ENCODE results near the gene LGALS12. TPM values are rescaled to one million over a fixed set of nuclear protein-coding genes. Genes with fewer than 3 reads are reported as not detected.

LGALS12 gene
- total and polyA plus RNA-seq, 2 donors (not counting 1 experiment from before 2014, with no cell fraction given), result 0.19 TPM; not detected in 1

- ATAC-seq (ENCODE audit: low read depth) (no peak), DNase-seq (no peak)
- TF ChIP-seq EZH2 (IDR thresholded peaks at IDR 0.05; ENCODE audit: borderline replicate concordance, insufficient read depth, low read depth, low read length, poor library complexity, severe bottlenecking), result no peak
- TF ChIP-seq CTCF (IDR thresholded peaks at IDR 0.05), result no peak
- Histone ChIP-seq H3K9ac (ENCODE audit: low read length) (no peak overlapping the region), H3K27me3 (replicated peaks in 1 of 4; ENCODE audit: control extremely low read depth in 1 of 4, control insufficient read depth in 3 of 4, insufficient read depth in 4 of 4, low read length in 3 of 4) (peaks cover 0 to 6% (median 0%) of the 10 kb centered on the region in 4 experiments), H3K36me3 (replicated peaks in 1 of 2; ENCODE audit: control extremely low read depth in 1 of 2, control insufficient read depth in 1 of 2, extremely low read depth in 1 of 2, insufficient read depth in 2 of 2, low read length in 1 of 2) (no peaks in the 10 kb centered on the region), H3K4me1 (ENCODE audit: control insufficient read depth in 2 of 2, insufficient read depth in 2 of 2, low read length in 2 of 2) (no peaks in the 10 kb centered on the region), H3K9me3 (ENCODE audit: control extremely low read depth in 1 of 3, control insufficient read depth in 2 of 3, insufficient read depth in 1 of 3, low read length in 2 of 3) (peaks cover 0 to 7% (median 0%) of the 10 kb centered on the region in 3 donors), H4K20me1 (ENCODE audit: control insufficient read depth, insufficient read depth, low read length, poor library complexity, severe bottlenecking) (no peaks in the 10 kb centered on the region), H3K4me2 (replicated peaks; ENCODE audit: low read depth, low read length, poor library complexity, severe bottlenecking) (no peak overlapping the region), H2AFZ (ENCODE audit: insufficient read depth, low read depth, low read length, poor library complexity, severe bottlenecking) (no peak overlapping the region), H3K27ac (ENCODE audit: low read length in 2 of 2) (no peak overlapping the region), H3K4me3 (ENCODE audit: control extremely low read depth in 1 of 5, extremely low read depth in 1 of 5, insufficient read depth in 1 of 5, low read depth in 2 of 5, low read length in 4 of 5) (no peak overlapping the region), H3K79me2 (ENCODE audit: control insufficient read depth, insufficient read depth, low read length) (no peaks in the 10 kb centered on the region)
- H3K9me3 Mint-ChIP-seq (ENCODE audit: insufficient read depth), result peaks cover 5% of the 10 kb centered on the region
- no peak overlapping the region for H3K27ac Mint-ChIP-seq
- no CpG with 5 or more reads among the region's 1 CpG for WGBS (ENCODE audit: insufficient coverage)
- intact Hi-C loops (cut with micrococcal nuclease), result no loop called here
- ChIA-PET CTCF (interaction anchor here (2.0 kb wide), 1 partner anchor 38 kb away, joined by 4 read pairs; no protein-coding TSS in a partner anchor), POLR2A (no interaction called here)
- H3K4me1 Mint-ChIP-seq, result no peaks in the 10 kb centered on the region
- peaks cover 17% of the 10 kb centered on the region for H3K27me3 Mint-ChIP-seq
- H3K4me3 Mint-ChIP-seq, result no peak overlapping the region
Measured at GRCh38 chr11:63518548-63518947, 12.7 kb downstream of the LGALS12 start.

- H2AFZ ChIP-seq (ENCODE audit: insufficient read depth, low read depth, low read length, poor library complexity, severe bottlenecking), result no peak overlapping the region
- intact Hi-C loops (cut with micrococcal nuclease), result no loop called here
- DNase-seq (no peak), ATAC-seq (ENCODE audit: low read depth) (no peak)
- CTCF ChIA-PET, result interaction anchor here (1.0 kb wide), 1 partner anchor 42 kb away, joined by 3 read pairs; no protein-coding TSS in a partner anchor
- no peaks in the 10 kb centered on the region for H4K20me1 ChIP-seq (ENCODE audit: control insufficient read depth, insufficient read depth, low read length, poor library complexity, severe bottlenecking)
- Mint-ChIP-seq H3K27ac (no peak overlapping the region), H3K4me3 (no peak overlapping the region), H3K9me3 (ENCODE audit: insufficient read depth) (peaks cover 7% of the 10 kb centered on the region), H3K4me1 (no peaks in the 10 kb centered on the region), H3K27me3 (peaks cover 26% of the 10 kb centered on the region)
- peaks cover 0 to 12% (median 0%) of the 10 kb centered on the region in 4 experiments for H3K27me3 ChIP-seq (replicated peaks in 1 of 4; ENCODE audit: control extremely low read depth in 1 of 4, control insufficient read depth in 3 of 4, insufficient read depth in 4 of 4, low read length in 3 of 4)
- no peak overlapping the region for H3K9ac ChIP-seq (ENCODE audit: low read length)
- H3K36me3 ChIP-seq (replicated peaks in 1 of 2; ENCODE audit: control extremely low read depth in 1 of 2, control insufficient read depth in 1 of 2, extremely low read depth in 1 of 2, insufficient read depth in 2 of 2, low read length in 1 of 2), result no peaks in the 10 kb centered on the region
- TF ChIP-seq CTCF (IDR thresholded peaks at IDR 0.05) (no peak), EZH2 (IDR thresholded peaks at IDR 0.05; ENCODE audit: borderline replicate concordance, insufficient read depth, low read depth, low read length, poor library complexity, severe bottlenecking) (no peak)
- WGBS (ENCODE audit: insufficient coverage), result 100% methylated on average over 4 of the region's 5 CpGs
- no peaks in the 10 kb centered on the region for H3K79me2 ChIP-seq (ENCODE audit: control insufficient read depth, insufficient read depth, low read length)
- H3K9me3 ChIP-seq (ENCODE audit: control extremely low read depth in 1 of 3, control insufficient read depth in 2 of 3, insufficient read depth in 1 of 3, low read length in 2 of 3), result peaks cover 3 to 11% (median 3%) of the 10 kb centered on the region in 3 donors
- H3K4me1 ChIP-seq (ENCODE audit: control insufficient read depth in 2 of 2, insufficient read depth in 2 of 2, low read length in 2 of 2), result no peaks in the 10 kb centered on the region
- POLR2A ChIA-PET, result no interaction called here
- no peak overlapping the region for H3K4me3 ChIP-seq (ENCODE audit: control extremely low read depth in 1 of 5, extremely low read depth in 1 of 5, insufficient read depth in 1 of 5, low read depth in 2 of 5, low read length in 4 of 5)
- no peak overlapping the region for H3K4me2 ChIP-seq (replicated peaks; ENCODE audit: low read depth, low read length, poor library complexity, severe bottlenecking)
- H3K27ac ChIP-seq (ENCODE audit: low read length in 2 of 2), result no peak overlapping the region
Measured at GRCh38 chr11:63520606-63521170, 14.8 kb downstream of the LGALS12 start.
